GM18951 (cell line): Measurements from ENCODE around the gene MBD3.

ENCODE experiments used
- POLR2A ChIP-seq: IDR thresholded peaks from 4 replicates; pipeline ENCODE4 v1.6.1; 2011; ENCODE audit warnings: mild to moderate bottlenecking; ENCODE audit not compliant: insufficient read length, insufficient read depth; ENCODE audit errors: extremely low read depth
- in situ Hi-C: fragments of 300-500 bp; cut with MboI; formaldehyde crosslinking; loops from one replicate; pipeline ENCODE4 v1.12.0; 2022; ENCODE audit warnings: low sequenced_read_pairs, mixed read lengths, inconsistent platforms; ENCODE audit not compliant: unreplicated experiment

Gene MBD3

GRCh38 chr19:1613808-1614570 is 21.3 kb upstream of the MBD3 start:
- TF ChIP-seq POLR2A = peak; percentile 15
- in situ Hi-C loops = no loop called here

- no peak for TF ChIP-seq POLR2A
- in situ Hi-C loops = no loop called here
Observed at GRCh38 chr19:1613146-1613545, 20.5 kb upstream of the MBD3 start.

- in situ Hi-C loops = no loop called here
- no peak for TF ChIP-seq POLR2A
Observed at GRCh38 chr19:1612114-1613086, 19.7 kb upstream of the MBD3 start.

GRCh38 chr19:1611353-1611752 is 18.7 kb upstream of the MBD3 start:
- in situ Hi-C loops = no loop called here
- TF ChIP-seq POLR2A = no peak

GRCh38 chr19:1610579-1610978 is 17.9 kb upstream of the MBD3 start:
- no peak for TF ChIP-seq POLR2A
- in situ Hi-C loops = no loop called here

GRCh38 chr19:1609680-1610474 is 17.2 kb upstream of the MBD3 start:
- no peak for TF ChIP-seq POLR2A
- in situ Hi-C loops = no loop called here

- no peak for TF ChIP-seq POLR2A
- in situ Hi-C loops = no loop called here
Observed at GRCh38 chr19:1609103-1609396, 16.4 kb upstream of the MBD3 start.

- in situ Hi-C loops = no loop called here
- TF ChIP-seq POLR2A = no peak
Observed at GRCh38 chr19:1608359-1609102, 15.9 kb upstream of the MBD3 start.

- in situ Hi-C loops = no loop called here
Observed at GRCh38 chr19:1606138-1606651, 13.5 kb upstream of the MBD3 start.

GRCh38 chr19:1605236-1606137 is 12.8 kb upstream of the MBD3 start, which contains the start of gene UQCR11:
UQCR11 (minus strand) TSS chr19:1605462; CDS start chr19:1605409, 53 bp downstream.
- in situ Hi-C loops = no loop called here
- TF ChIP-seq POLR2A = peak; percentile 79

More at GRCh38 chr19:1606138-1606651, 13.5 kb upstream of the MBD3 start:
- no peak for TF ChIP-seq POLR2A

GRCh38 chr19:1602091-1602707 is 9.5 kb upstream of the MBD3 start:
- in situ Hi-C loops = no loop called here
- no peak for TF ChIP-seq POLR2A

- in situ Hi-C loops = no loop called here
- no peak for TF ChIP-seq POLR2A
Observed at GRCh38 chr19:1601613-1602064, 9.0 kb upstream of the MBD3 start.
